Smooth muscle cell (in vitro differentiated cells): ENCODE results near the gene PPP4R2. TPM values are rescaled to one million over a fixed set of nuclear protein-coding genes. Genes with fewer than 3 reads are reported as not detected.
A peak's percentile ranks its signal among the peaks of the same experiment; 100 is the strongest.

Experiments
- DNase-seq: peaks from one replicate; lab custom pipeline; 2025; ENCODE audit not compliant: unreplicated experiment; lab: John Stamatoyannopoulos, UW
- H2AFZ ChIP-seq: fragments of 200-600 bp; sonication (generic); 2 replicates; pipeline ENCODE4 v1.6.0; 2016; ENCODE audit warnings: antibody characterized with exemption, low read depth, mild to moderate bottlenecking
- H3F3A ChIP-seq: fragments of 200-600 bp; sonication (generic); 2 replicates; pipeline ENCODE4 v1.6.0; 2017; ENCODE audit warnings: antibody characterized with exemption, low read depth
- H3K27ac ChIP-seq: fragments of 200-600 bp; sonication (generic); 2 replicates; pipeline ENCODE4 v1.5.1; 2016; ENCODE audit warnings: low read depth, mild to moderate bottlenecking
- H3K27me3 ChIP-seq: fragments of 200-600 bp; sonication (generic); 2 replicates; pipeline ENCODE4 v1.6.1; 2016; ENCODE audit warnings: low read depth, mild to moderate bottlenecking
- H3K36me3 ChIP-seq: fragments of 200-600 bp; sonication (generic); 2 replicates; pipeline ENCODE4 v1.5.1; 2016; ENCODE audit warnings: low read depth
- H3K4me1 ChIP-seq: fragments of 200-600 bp; sonication (generic); 2 replicates; pipeline ENCODE4 v1.5.1; 2016; ENCODE audit warnings: low read depth
- H3K4me2 ChIP-seq: fragments of 200-600 bp; sonication (generic); 2 replicates; pipeline ENCODE4 v1.6.0; 2016; ENCODE audit warnings: mild to moderate bottlenecking
- H3K4me3 ChIP-seq: fragments of 200-600 bp; sonication (generic); 2 replicates; pipeline ENCODE4 v1.5.1; 2016; ENCODE audit warnings: mild to moderate bottlenecking
- H3K79me2 ChIP-seq: fragments of 200-600 bp; sonication (generic); 2 replicates; pipeline ENCODE4 v1.6.0; 2016; ENCODE audit warnings: low read depth, mild to moderate bottlenecking
- H3K9ac ChIP-seq: fragments of 200-600 bp; sonication (generic); 2 replicates; pipeline ENCODE4 v1.6.0; 2016; ENCODE audit warnings: low read depth
- H3K9me3 ChIP-seq: fragments of 200-600 bp; sonication (generic); replicated peaks from 2 replicates; pipeline ENCODE4 v1.5.1; 2016; ENCODE audit warnings: low read depth
- H4K20me1 ChIP-seq: fragments of 200-600 bp; sonication (generic); 2 replicates; pipeline ENCODE4 v1.6.0; 2016; ENCODE audit warnings: low read depth
- CTCF ChIP-seq: fragments of 200-600 bp; sonication (generic); IDR thresholded peaks from 2 replicates; pipeline ENCODE4 v1.5.1; 2017; ENCODE audit warnings: borderline replicate concordance, mild to moderate bottlenecking, antibody characterized with exemption; ENCODE audit not compliant: insufficient read depth, poor library complexity, severe bottlenecking
- WGBS: methylation state at CpG from one replicate; pipeline ENCODE4 v1.1.7; 2016; ENCODE audit warnings: low lambda C conversion rate; 5-methylcytosine and 5-hydroxymethylcytosine counted together
- polyA plus RNA-seq: library from polyadenylated mRNA; unstranded; fragments of >200 nt; fragmentation: Nextera tagmentation; extraction: Ambion mirVana; gene quantifications from 2 replicates; pipeline ENCODE4 v1.2.1, GENCODE V29; 2016
- total RNA-seq: library from RNA; depleted of rRNA; stranded (reverse); fragments of >200 nt; gene quantifications from 2 replicates; pipeline ENCODE4 v1.2.3, GENCODE V29; 2014

The PPP4R2 gene
- total and polyA plus RNA-seq, 2 experiments from 2014 or later: 34.6 to 52.2 TPM

GRCh38 chr3:72970942-72971341 lies 25.7 kb upstream of the PPP4R2 start:
- WGBS: 73% methylated on average over 2 of the region's 2 CpGs

GRCh38 chr3:72972706-72973030 lies 23.9 kb upstream of the PPP4R2 start:
- 88% methylated on average over 3 of the region's 3 CpGs for WGBS
- Histone ChIP-seq H3K4me1 (no peaks in the 10 kb centered on the region), H3K4me3 (no peak overlapping the region), H3K9ac (no peak overlapping the region), H3K4me2 (peak overlapping the region; percentile 9), H3K36me3 (no peaks in the 10 kb centered on the region), H3K27ac (no peak overlapping the region), H3K79me2 (no peaks in the 10 kb centered on the region), H3F3A (no peaks in the 10 kb centered on the region), H4K20me1 (no peaks in the 10 kb centered on the region), H3K9me3 (no peaks in the 10 kb centered on the region), H2AFZ (no peak overlapping the region), H3K27me3 (no peaks in the 10 kb centered on the region)
- no peak for DNase-seq
- no peak for TF ChIP-seq CTCF

More at GRCh38 chr3:72970942-72971341, 25.7 kb upstream of the PPP4R2 start:
- no peaks in the 10 kb centered on the region for H4K20me1 ChIP-seq
- H3F3A ChIP-seq: no peaks in the 10 kb centered on the region
- no peak overlapping the region for H2AFZ ChIP-seq
- no peaks in the 10 kb centered on the region for H3K36me3 ChIP-seq
- H3K9me3 ChIP-seq: no peaks in the 10 kb centered on the region
- no peak for DNase-seq
- no peak overlapping the region for H3K9ac ChIP-seq
- no peaks in the 10 kb centered on the region for H3K79me2 ChIP-seq
- H3K4me2 ChIP-seq: no peak overlapping the region
- H3K27me3 ChIP-seq: no peaks in the 10 kb centered on the region
- no peaks in the 10 kb centered on the region for H3K4me1 ChIP-seq
- no peak overlapping the region for H3K4me3 ChIP-seq
- no peak overlapping the region for H3K27ac ChIP-seq
- TF ChIP-seq CTCF: no peak

DNA sequence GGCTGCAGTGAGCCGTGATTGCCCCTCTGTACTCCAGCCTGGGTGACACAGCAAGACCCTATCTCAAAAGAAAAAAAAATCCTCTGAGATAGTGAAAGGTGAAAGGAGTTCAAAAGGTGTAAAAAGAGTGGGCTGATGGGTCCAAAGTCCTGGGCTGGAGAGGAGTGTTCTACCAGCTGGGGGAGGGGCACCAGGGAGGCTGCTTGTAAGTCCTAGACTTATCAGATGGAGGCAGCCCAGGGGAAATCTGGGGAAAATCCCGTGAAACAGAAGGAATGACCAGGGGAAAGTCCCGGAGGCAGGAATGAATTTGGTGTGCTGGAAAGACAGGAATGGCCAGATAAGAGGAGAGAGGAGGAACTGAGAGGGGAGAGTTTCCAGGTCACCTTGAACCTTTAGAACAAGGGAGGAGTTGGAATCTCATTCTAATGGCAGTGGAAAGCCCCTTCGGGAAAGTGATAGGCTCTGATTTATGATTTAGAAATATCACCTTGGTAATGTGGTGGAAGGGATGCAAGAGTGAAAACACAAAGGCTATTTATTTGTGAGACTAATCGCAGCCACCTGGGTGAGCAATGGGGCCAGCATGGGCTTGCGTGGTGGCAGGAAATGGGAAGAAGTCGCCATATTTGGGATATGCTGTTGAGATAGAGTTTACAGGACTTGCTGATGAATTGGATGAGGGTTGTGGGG lies 23.4 kb upstream of the PPP4R2 start:
- WGBS: 43% methylated on average over 7 of the region's 7 CpGs
- Histone ChIP-seq H3K27ac (no peak overlapping the region), H4K20me1 (no peaks in the 10 kb centered on the region), H3K79me2 (no peaks in the 10 kb centered on the region), H2AFZ (no peak overlapping the region), H3K27me3 (no peaks in the 10 kb centered on the region), H3K9me3 (no peaks in the 10 kb centered on the region), H3K4me3 (no peak overlapping the region), H3K4me1 (no peaks in the 10 kb centered on the region), H3K4me2 (peak overlapping the region; percentile 9), H3K9ac (no peak overlapping the region), H3K36me3 (no peaks in the 10 kb centered on the region), H3F3A (no peaks in the 10 kb centered on the region)
- DNase-seq: peak; percentile 1
- TF ChIP-seq CTCF: no peak

DNA sequence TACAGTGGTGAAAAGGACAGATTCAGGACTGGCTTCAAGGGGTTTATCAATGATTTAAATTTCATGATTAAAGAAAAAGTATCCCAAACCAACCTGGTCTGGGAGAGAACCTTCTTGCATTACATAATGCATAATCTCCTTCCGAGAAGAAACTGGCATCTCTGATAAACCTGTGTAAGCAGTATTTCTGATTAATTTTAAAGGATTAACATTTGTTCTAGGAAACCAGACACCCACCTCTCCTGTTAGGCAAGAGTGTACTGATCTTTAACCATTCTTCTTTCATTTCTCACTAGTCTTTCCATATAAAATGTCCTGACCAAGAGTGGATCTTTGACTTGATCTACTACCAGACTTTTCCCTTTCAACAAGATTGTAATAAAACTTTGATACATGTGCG lies 22.8 kb upstream of the PPP4R2 start:
- no peak for TF ChIP-seq CTCF
- Histone ChIP-seq H4K20me1 (no peaks in the 10 kb centered on the region), H3K4me2 (no peak overlapping the region), H3K27ac (no peak overlapping the region), H2AFZ (no peak overlapping the region), H3F3A (no peaks in the 10 kb centered on the region), H3K4me1 (no peaks in the 10 kb centered on the region), H3K4me3 (no peak overlapping the region), H3K36me3 (no peaks in the 10 kb centered on the region), H3K27me3 (no peaks in the 10 kb centered on the region), H3K9me3 (no peaks in the 10 kb centered on the region), H3K79me2 (no peaks in the 10 kb centered on the region), H3K9ac (no peak overlapping the region)
- no peak for DNase-seq
- WGBS: 90% methylated on average over 2 of the region's 2 CpGs
